Esophagus muscularis mucosa (tissue), 4 donors: ENCODE measurements around the gene RAB44.

Experiments
- EP300 ChIP-seq: sonication (generic); formaldehyde crosslinking; IDR thresholded peaks from one replicate; pipeline ENCODE4 v1.6.1; 2017; ENCODE audit warnings: antibody characterized with exemption
- POLR2A ChIP-seq: fragments of 450-650 bp; IDR thresholded peaks from one replicate; pipeline ENCODE4 v1.6.1; 2017; ENCODE audit warnings: antibody characterized with exemption, moderate library complexity, mild to moderate bottlenecking, low read depth
- POLR2AphosphoS5 ChIP-seq, 2 donors: sonication (generic); formaldehyde crosslinking; IDR thresholded peaks; one replicate each; pipeline ENCODE4 v1.6.1; 2017; ENCODE audit warnings: antibody characterized with exemption in 2 of 2
- TF ChIP-seq, protein P1 (sequence below), 3 experiments: fragments of 200-600 bp in 2 of 3; fragments of 450-650 bp in 1 of 3; sonication (generic) in 2 of 3; IDR thresholded peaks; one replicate each; pipeline ENCODE4 v1.5.1; 2017 to 2019; ENCODE audit warnings: antibody characterized with exemption in 3 of 3, mild to moderate bottlenecking in 2 of 3, moderate library complexity in 1 of 3

DNA sequence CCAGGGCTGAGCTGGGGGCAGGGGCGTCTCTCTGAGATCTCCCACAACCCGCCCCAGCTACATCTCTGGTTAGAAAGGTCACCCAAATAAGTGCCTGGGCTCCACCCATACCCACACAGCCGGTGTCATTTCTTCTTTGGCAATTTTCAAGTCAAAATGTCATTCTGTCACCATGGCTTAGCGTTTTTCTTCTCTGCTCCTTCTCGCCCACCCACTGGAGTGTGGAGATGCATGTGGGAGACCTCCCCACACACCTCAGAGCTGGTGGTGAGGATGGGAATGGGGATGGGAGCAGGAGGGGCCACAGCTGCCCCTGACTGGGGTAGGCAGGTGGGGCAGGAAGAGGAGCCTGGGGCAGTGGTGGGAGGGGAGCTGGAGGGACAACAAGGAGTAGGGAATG is 78.5 kb downstream of the RAB44 start:
- TF ChIP-seq, protein P1, sequence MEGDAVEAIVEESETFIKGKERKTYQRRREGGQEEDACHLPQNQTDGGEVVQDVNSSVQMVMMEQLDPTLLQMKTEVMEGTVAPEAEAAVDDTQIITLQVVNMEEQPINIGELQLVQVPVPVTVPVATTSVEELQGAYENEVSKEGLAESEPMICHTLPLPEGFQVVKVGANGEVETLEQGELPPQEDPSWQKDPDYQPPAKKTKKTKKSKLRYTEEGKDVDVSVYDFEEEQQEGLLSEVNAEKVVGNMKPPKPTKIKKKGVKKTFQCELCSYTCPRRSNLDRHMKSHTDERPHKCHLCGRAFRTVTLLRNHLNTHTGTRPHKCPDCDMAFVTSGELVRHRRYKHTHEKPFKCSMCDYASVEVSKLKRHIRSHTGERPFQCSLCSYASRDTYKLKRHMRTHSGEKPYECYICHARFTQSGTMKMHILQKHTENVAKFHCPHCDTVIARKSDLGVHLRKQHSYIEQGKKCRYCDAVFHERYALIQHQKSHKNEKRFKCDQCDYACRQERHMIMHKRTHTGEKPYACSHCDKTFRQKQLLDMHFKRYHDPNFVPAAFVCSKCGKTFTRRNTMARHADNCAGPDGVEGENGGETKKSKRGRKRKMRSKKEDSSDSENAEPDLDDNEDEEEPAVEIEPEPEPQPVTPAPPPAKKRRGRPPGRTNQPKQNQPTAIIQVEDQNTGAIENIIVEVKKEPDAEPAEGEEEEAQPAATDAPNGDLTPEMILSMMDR (IDR thresholded peaks at IDR 0.05) = no peak
- TF ChIP-seq EP300 (no peak), POLR2A (no peak), POLR2AphosphoS5 (IDR thresholded peaks at IDR 0.05) (no peak)
